H9 (cell line): ENCODE data around the gene HNRNPK. TPM values are rescaled to one million over a fixed set of nuclear protein-coding genes. Genes with fewer than 3 reads are reported as not detected.

Source experiments
- DNase-seq: peaks from one replicate; pipeline ENCODE4 v3.0.0-alpha.2; 2017
- H2AFZ ChIP-seq: one replicate; pipeline ENCODE4 v1.6.1; 2013; ENCODE audit warnings: mild to moderate bottlenecking, low read length, control low read depth, moderate library complexity
- H2AK5ac ChIP-seq: 2 replicates; pipeline ENCODE4 v1.6.1; 2013; ENCODE audit warnings: low read length, control low read depth, mixed read lengths; ENCODE audit not compliant: insufficient read length
- H2BK120ac ChIP-seq: one replicate; pipeline ENCODE4 v1.6.1; 2013; ENCODE audit warnings: low read depth, mild to moderate bottlenecking, low read length, control low read depth, inconsistent platforms; ENCODE audit not compliant: poor library complexity, severe bottlenecking
- H2BK12ac ChIP-seq: 2 replicates; pipeline ENCODE4 v1.6.1; 2013; ENCODE audit warnings: low read length, control low read depth, mixed read lengths, low read depth; ENCODE audit not compliant: insufficient read length
- H2BK15ac ChIP-seq: 2 replicates; pipeline ENCODE4 v1.6.1; 2013; ENCODE audit warnings: low read depth, low read length, control low read depth
- H2BK20ac ChIP-seq: one replicate; pipeline ENCODE4 v1.6.1; 2013; ENCODE audit warnings: low read depth, mild to moderate bottlenecking, low read length, control low read depth, inconsistent platforms; ENCODE audit not compliant: poor library complexity, severe bottlenecking
- H2BK5ac ChIP-seq: 2 replicates; pipeline ENCODE4 v1.6.1; 2013; ENCODE audit warnings: low read length, control low read depth, mixed read lengths; ENCODE audit not compliant: insufficient read length
- H3K14ac ChIP-seq: 2 replicates; pipeline ENCODE4 v1.6.1; 2013; ENCODE audit warnings: low read length, control low read depth; ENCODE audit not compliant: insufficient read depth
- H3K18ac ChIP-seq: 2 replicates; pipeline ENCODE4 v1.6.1; 2013; ENCODE audit warnings: low read depth, mild to moderate bottlenecking, mixed read lengths, low read length, control low read depth; ENCODE audit not compliant: insufficient read length
- H3K23ac ChIP-seq: 2 replicates; pipeline ENCODE4 v1.6.1; 2013; ENCODE audit warnings: low read length, control low read depth, mixed read lengths, low read depth; ENCODE audit not compliant: insufficient read length
- H3K23me2 ChIP-seq: 2 replicates; pipeline ENCODE4 v1.6.1; 2013; ENCODE audit warnings: low read depth, mild to moderate bottlenecking, mixed read lengths, low read length, control low read depth; ENCODE audit not compliant: insufficient read length, poor library complexity, severe bottlenecking
- H3K27ac ChIP-seq: 2 replicates; pipeline ENCODE4 v1.5.1; 2013; ENCODE audit warnings: low read length, control low read depth, mixed read lengths, low read depth; ENCODE audit not compliant: insufficient read length
- H3K27me3 ChIP-seq: 2 replicates; pipeline ENCODE4 v1.6.1; 2013; ENCODE audit warnings: low read length, control low read depth, inconsistent platforms; ENCODE audit not compliant: insufficient read depth
- H3K4ac ChIP-seq: 2 replicates; pipeline ENCODE4 v1.6.1; 2013; ENCODE audit warnings: low read depth, mild to moderate bottlenecking, control low read depth, inconsistent platforms, low read length, moderate library complexity
- H3K4me1 ChIP-seq: 2 replicates; pipeline ENCODE4 v1.6.1; 2013; ENCODE audit warnings: low read length, control low read depth, inconsistent platforms; ENCODE audit not compliant: insufficient read depth
- H3K4me2 ChIP-seq: 2 replicates; pipeline ENCODE4 v1.6.1; 2013; ENCODE audit warnings: low read length, control low read depth, mixed read lengths; ENCODE audit not compliant: insufficient read length, insufficient read depth
- H3K56ac ChIP-seq: 2 replicates; pipeline ENCODE4 v1.6.1; 2013; ENCODE audit warnings: low read depth, mild to moderate bottlenecking, mixed read lengths, low read length, control low read depth; ENCODE audit not compliant: insufficient read length
- H3K79me1 ChIP-seq: 2 replicates; pipeline ENCODE4 v1.6.1; 2013; ENCODE audit warnings: low read depth, mild to moderate bottlenecking, moderate library complexity, low read length, control low read depth, inconsistent platforms; ENCODE audit not compliant: insufficient read depth, poor library complexity, severe bottlenecking
- H3K79me2 ChIP-seq: 2 replicates; pipeline ENCODE4 v1.6.1; 2013; ENCODE audit warnings: low read length, control low read depth, inconsistent platforms; ENCODE audit not compliant: insufficient read depth
- H3K9ac ChIP-seq: 2 replicates; pipeline ENCODE4 v1.6.1; 2013; ENCODE audit warnings: low read length, control low read depth, mixed read lengths; ENCODE audit not compliant: insufficient read length; ENCODE audit errors: extremely low read depth
- H3K9me3 ChIP-seq: one replicate; pipeline ENCODE4 v1.6.1; 2013; ENCODE audit warnings: low read depth, low read length, inconsistent platforms; ENCODE audit not compliant: control insufficient read depth
- H3T11ph ChIP-seq: one replicate; pipeline ENCODE4 v1.6.1; 2013; ENCODE audit warnings: mild to moderate bottlenecking, low read length, control low read depth, inconsistent platforms
- H4K20me1 ChIP-seq: one replicate; pipeline ENCODE4 v1.6.1; 2013; ENCODE audit not compliant: control insufficient read depth, insufficient read length, insufficient read depth
- H4K5ac ChIP-seq: 2 replicates; pipeline ENCODE4 v1.6.1; 2013; ENCODE audit warnings: low read depth, mild to moderate bottlenecking, mixed read lengths, low read length, control low read depth; ENCODE audit not compliant: insufficient read length
- H4K8ac ChIP-seq: replicated peaks from 2 replicates; pipeline ENCODE4 v1.6.1; 2013; ENCODE audit warnings: low read length, control low read depth, mixed read lengths, low read depth; ENCODE audit not compliant: insufficient read length
- H4K91ac ChIP-seq: 2 replicates; pipeline ENCODE4 v1.6.1; 2013; ENCODE audit warnings: low read depth, mild to moderate bottlenecking, moderate library complexity, mixed read lengths, low read length, control low read depth; ENCODE audit not compliant: insufficient read length
- H3K27ac Mint-ChIP-seq, 3 experiments: 2 replicates in 2 of 3; 3 replicates in 1 of 3; pipeline ENCODE4 v1.8.0; 2020 to 2021; ENCODE audit warnings: mixed read lengths in 3 of 3, mild to moderate bottlenecking in 1 of 3, moderate library complexity in 1 of 3
- H3K27me3 Mint-ChIP-seq: 2 replicates; pipeline ENCODE4 v1.8.0; 2021; ENCODE audit warnings: low read depth, mild to moderate bottlenecking, moderate library complexity, mixed read lengths
- H3K36me3 Mint-ChIP-seq, 3 experiments: 2 replicates in 2 of 3; 3 replicates in 1 of 3; pipeline ENCODE4 v1.8.0; 2020 to 2021; ENCODE audit warnings: low read depth in 3 of 3, mixed read lengths in 3 of 3; ENCODE audit not compliant: insufficient read depth in 1 of 3
- H3K4me1 Mint-ChIP-seq, 2 experiments: 2 replicates each; pipeline ENCODE4 v1.8.0; 2020; ENCODE audit warnings: mixed read lengths in 2 of 2
- H3K4me3 Mint-ChIP-seq, 2 experiments: 2 replicates in 1 of 2; 3 replicates in 1 of 2; pipeline ENCODE4 v1.8.0; 2020 to 2021; ENCODE audit warnings: mild to moderate bottlenecking in 2 of 2, mixed read lengths in 2 of 2, moderate library complexity in 1 of 2
- H3K9me3 Mint-ChIP-seq, 2 experiments: 2 replicates in 1 of 2; 3 replicates in 1 of 2; pipeline ENCODE4 v1.8.0; 2020; ENCODE audit warnings: mild to moderate bottlenecking in 2 of 2, mixed read lengths in 2 of 2, moderate library complexity in 1 of 2
- CTCF ChIP-seq: fragments of 200-600 bp; sonication (generic); conservative IDR thresholded peaks from 3 replicates; pipeline ENCODE4 v1.8.0; 2021; ENCODE audit warnings: antibody characterized with exemption, mild to moderate bottlenecking
- WGBS: extraction: QIAGEN DNeasy Blood & Tissue Kit; methylation state at CpG from one replicate; pipeline ENCODE4 v1.1.7; 2013; ENCODE audit warnings: missing lambda C conversion rate, low lambda C conversion rate, mixed read lengths; ENCODE audit not compliant: insufficient read length; ENCODE audit errors: extremely low coverage; 5-methylcytosine and 5-hydroxymethylcytosine counted together
- total RNA-seq: library from RNA; stranded (reverse); gene quantifications from 2 replicates; pipeline ENCODE4 v1.2.1, GENCODE V29; 2021

Gene HNRNPK
- total RNA-seq, 1 experiment from 2014 or later, result 790 TPM

- H3K27ac Mint-ChIP-seq, result 0 out of 7 replicates have a peak overlapping the region, but pooled peaks of 1 of the 3 experiments have one; percentile 28
- Histone ChIP-seq H2BK120ac (no peak overlapping the region), H4K8ac (no peak overlapping the region), H4K20me1 (no peaks in the 10 kb centered on the region), H2BK5ac (no peak overlapping the region), H3K79me2 (no peaks in the 10 kb centered on the region), H3K4me2 (no peak overlapping the region), H3K14ac (no peak overlapping the region), H2BK12ac (peak overlapping the region; percentile 8), H3K18ac (no peak overlapping the region), H3K27ac (no peak overlapping the region), H3K9me3 (no peaks in the 10 kb centered on the region), H4K5ac (no peak overlapping the region), H3K56ac (no peak overlapping the region), H3K9ac (no peak overlapping the region), H3K79me1 (no peaks in the 10 kb centered on the region), H2AK5ac (no peak overlapping the region), H3K23ac (no peak overlapping the region), H2AFZ (no peak overlapping the region), H3K27me3 (no peaks in the 10 kb centered on the region), H4K91ac (no peak overlapping the region), H2BK15ac (no peak overlapping the region), H2BK20ac (no peak overlapping the region), H3K4ac (no peak overlapping the region), H3K23me2 (no peaks in the 10 kb centered on the region), H3K4me1 (no peaks in the 10 kb centered on the region), H3T11ph (no peak overlapping the region)
- no peaks in the 10 kb centered on the region for H3K9me3 Mint-ChIP-seq
- no peak for TF ChIP-seq CTCF
- H3K36me3 Mint-ChIP-seq, result no peaks in the 10 kb centered on the region; a peak in 1 of 7 replicates
- DNase-seq, result no peak
- no CpG with 5 or more reads among the region's 3 CpGs for WGBS
- H3K4me1 Mint-ChIP-seq, result peaks cover 12 to 19% of the 10 kb centered on the region in 2 experiments
- H3K27me3 Mint-ChIP-seq, result no peaks in the 10 kb centered on the region
- H3K4me3 Mint-ChIP-seq, result no peak overlapping the region
These were observed 44.6 kb downstream of the HNRNPK start for GRCh38 chr9:83935276-83935935.
